PC-3 (cell line): ENCODE data around the gene PTPRN2. TPM values are rescaled to one million over a fixed set of nuclear protein-coding genes. Genes with fewer than 3 reads are reported as not detected.
"Not testable (repeated sequence)": the region's sequence is repeated elsewhere in the genome, so short reads cannot be mapped to it uniquely, and the experiment has no call there.

Source experiments
- ATAC-seq: fragments of 200-7000 bp; cut with Tn5 transposase; 2 replicates; pipeline ENCODE4 v1.9.1; 2020; ENCODE audit warnings: mild to moderate bottlenecking, moderate library complexity
- BruUV-seq: library from RNA; stranded (reverse); fragments of 400-500 nt; replicated peaks from 2 replicates; lab custom pipeline; 2021; lab: Mats Ljungman, UMichigan
- CTCF ChIA-PET: fragments of 300-600 bp; sonication (Branson Sonifier 250); formaldehyde crosslinking; loops from one replicate; lab custom pipeline; 2022; ENCODE audit warnings: antibody characterized with exemption; lab: Charles Lee
- POLR2A ChIA-PET: fragments of 300-600 bp; sonication (Branson Sonifier 250); formaldehyde crosslinking; loops from one replicate; lab custom pipeline; 2022; ENCODE audit warnings: antibody characterized with exemption; ENCODE audit not compliant: unreplicated experiment; lab: Charles Lee
- DNase-seq: peaks from one replicate; pipeline ENCODE4 v3.0.0-alpha.2; 2015
- H2AFZ ChIP-seq: fragments of 300-600 bp; sonication (generic); 2 replicates; pipeline ENCODE4 v1.6.0; 2016; ENCODE audit warnings: antibody characterized with exemption, low read length
- H3F3A ChIP-seq: fragments of 300-600 bp; sonication (generic); one replicate; pipeline ENCODE4 v1.6.0; 2017; ENCODE audit warnings: antibody characterized with exemption, low read length, control low read depth, mild to moderate bottlenecking; ENCODE audit not compliant: unreplicated experiment
- H3K27ac ChIP-seq: fragments of 300-600 bp; sonication (generic); 2 replicates; pipeline ENCODE4 v1.5.1; 2016; ENCODE audit warnings: mild to moderate bottlenecking, low read length
- H3K27me3 ChIP-seq: fragments of 300-600 bp; sonication (generic); 2 replicates; pipeline ENCODE4 v1.6.1; 2016; ENCODE audit warnings: low read length, mixed read lengths
- H3K36me3 ChIP-seq: fragments of 300-600 bp; sonication (generic); 2 replicates; pipeline ENCODE4 v1.6.1; 2016; ENCODE audit warnings: low read depth, mixed run types, low read length, mixed read lengths
- H3K4me1 ChIP-seq: fragments of 300-600 bp; sonication (generic); 2 replicates; pipeline ENCODE4 v1.5.1; 2016; ENCODE audit warnings: low read length; ENCODE audit not compliant: insufficient read depth
- H3K4me2 ChIP-seq: fragments of 300-600 bp; sonication (generic); 2 replicates; pipeline ENCODE4 v1.6.0; 2016; ENCODE audit warnings: low read length
- H3K4me3 ChIP-seq: fragments of 300-600 bp; sonication (generic); 2 replicates; pipeline ENCODE4 v1.5.1; 2016; ENCODE audit warnings: mild to moderate bottlenecking, low read length, mixed read lengths
- H3K79me2 ChIP-seq: fragments of 300-600 bp; sonication (generic); 2 replicates; pipeline ENCODE4 v1.6.1; 2017; ENCODE audit warnings: low read length, mixed read lengths
- H3K9ac ChIP-seq: fragments of 300-600 bp; sonication (generic); 2 replicates; pipeline ENCODE4 v1.6.0; 2016; ENCODE audit warnings: mild to moderate bottlenecking, low read length
- H3K9me2 ChIP-seq: fragments of 300-600 bp; sonication (generic); replicated peaks from 2 replicates; pipeline ENCODE4 v1.6.1; 2016; ENCODE audit warnings: mixed run types, low read length, mixed read lengths
- H3K9me3 ChIP-seq: fragments of 300-600 bp; sonication (generic); 2 replicates; pipeline ENCODE4 v1.6.1; 2016; ENCODE audit warnings: low read length, mixed read lengths
- H4K20me1 ChIP-seq: fragments of 300-600 bp; sonication (generic); 2 replicates; pipeline ENCODE4 v1.6.1; 2016; ENCODE audit warnings: low read length, mixed read lengths
- CTCF ChIP-seq: fragments of 300-600 bp; sonication (generic); conservative IDR thresholded peaks from 2 replicates; pipeline ENCODE4 v1.5.1; 2017; ENCODE audit warnings: antibody characterized with exemption, low read depth, mild to moderate bottlenecking, low read length
- EZH2 ChIP-seq: fragments of 300-600 bp; sonication (generic); IDR thresholded peaks from one replicate; pipeline ENCODE4 v1.6.1; 2017; ENCODE audit warnings: antibody characterized with exemption, mild to moderate bottlenecking, low read length; ENCODE audit not compliant: unreplicated experiment
- EZH2phosphoT487 ChIP-seq: fragments of 300-600 bp; sonication (generic); IDR thresholded peaks from 2 replicates; pipeline ENCODE4 v1.6.1; 2018; ENCODE audit warnings: mild to moderate bottlenecking, antibody characterized with exemption, low read length, borderline replicate concordance
- intact Hi-C: fragments of 100-400 bp; cut with micrococcal nuclease; formaldehyde crosslinking; loops from 2 replicates; pipeline ENCODE4 v1.9.0; 2023
- total RNA-seq: library from RNA; depleted of rRNA; stranded (reverse); fragments of >200 nt; gene quantifications from 2 replicates; pipeline ENCODE4 v1.2.3, GENCODE V29; 2014

PTPRN2 gene
- total RNA-seq, 1 experiment from 2014 or later = 3.2 TPM

DNA sequence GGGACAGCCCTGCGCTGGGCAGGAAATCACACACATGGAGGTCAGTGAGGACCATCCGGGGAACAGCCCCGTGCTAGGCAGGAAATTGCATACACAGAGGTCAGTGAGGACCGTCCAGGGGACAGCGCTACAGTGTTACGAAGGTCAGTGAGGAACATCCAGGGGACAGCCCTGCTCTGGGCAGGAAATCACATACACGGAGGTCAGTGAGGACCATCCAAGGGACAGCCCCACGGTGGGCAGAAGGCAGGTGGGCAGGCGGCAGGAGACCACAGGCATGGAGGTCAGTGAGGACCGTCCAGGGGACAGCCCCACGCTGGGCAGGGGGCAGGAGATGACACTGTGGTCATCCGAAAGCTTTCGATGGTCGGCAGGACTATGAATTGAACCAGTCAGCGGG, 79.7 kb downstream of the PTPRN2 start:
- no peak overlapping the region for H3K27ac ChIP-seq
- H4K20me1 ChIP-seq = no peaks in the 10 kb centered on the region
- H3K4me3 ChIP-seq = no peak overlapping the region
- 0 out of 2 replicates have a peak, but pooled peaks cover 4% of the 10 kb centered on the region for H3K9me3 ChIP-seq
- H3K4me2 ChIP-seq = no peak overlapping the region; the same call in 1 of the 2 replicates
- ATAC-seq (no peak), DNase-seq (no peak)
- peaks cover 24% of the 10 kb centered on the region for H3K27me3 ChIP-seq
- POLR2A ChIA-PET = no interaction called here
- H3K9ac ChIP-seq = no peak overlapping the region
- intact Hi-C loops = no loop called here
- TF ChIP-seq CTCF (no peak), EZH2 (no peak), EZH2phosphoT487 (no peak)
- no peaks in the 10 kb centered on the region for H3F3A ChIP-seq
- BruUV-seq = no TSS peak
- no peaks in the 10 kb centered on the region for H3K9me2 ChIP-seq
- no peak overlapping the region for H2AFZ ChIP-seq
- H3K36me3 ChIP-seq = no peaks in the 10 kb centered on the region
- CTCF ChIA-PET = no interaction called here
- H3K79me2 ChIP-seq = no peaks in the 10 kb centered on the region
- H3K4me1 ChIP-seq = peaks cover 4% of the 10 kb centered on the region

GRCh38 chr7:158507175-158507574, 80.4 kb downstream of the PTPRN2 start:
- ATAC-seq, H3F3A ChIP-seq, H3K27ac ChIP-seq, H3K4me1 ChIP-seq, H3K79me2 ChIP-seq, H3K9ac ChIP-seq, H4K20me1 ChIP-seq, BruUV-seq, H3K9me3 ChIP-seq, H2AFZ ChIP-seq, CTCF ChIA-PET, H3K4me2 ChIP-seq, POLR2A ChIA-PET, intact Hi-C loops, H3K9me2 ChIP-seq, DNase-seq, H3K36me3 ChIP-seq, H3K4me3 ChIP-seq: not testable (repeated sequence)
- peaks cover 17% of the 10 kb centered on the region for H3K27me3 ChIP-seq

- no peak overlapping the region for H3K4me3 ChIP-seq
- H3K27me3 ChIP-seq = peaks cover 12% of the 10 kb centered on the region; the same call in 1 of the 2 replicates
- no peak for ATAC-seq
- H3K9me3 ChIP-seq = 0 out of 2 replicates have a peak, but pooled peaks cover 4% of the 10 kb centered on the region
- no peaks in the 10 kb centered on the region for H3K79me2 ChIP-seq
- no peaks in the 10 kb centered on the region for H3F3A ChIP-seq
- no peak for DNase-seq
- no peaks in the 10 kb centered on the region for H3K36me3 ChIP-seq
- no peak for TF ChIP-seq EZH2
- no peak for TF ChIP-seq EZH2phosphoT487
- no peak for TF ChIP-seq CTCF
- no peak overlapping the region for H3K4me2 ChIP-seq
- no peak overlapping the region for H3K9ac ChIP-seq
- peaks cover 4% of the 10 kb centered on the region for H3K4me1 ChIP-seq
- intact Hi-C loops = no loop called here
- no peak overlapping the region for H2AFZ ChIP-seq
- H3K27ac ChIP-seq = no peak overlapping the region
- BruUV-seq = no TSS peak
- no peaks in the 10 kb centered on the region for H3K9me2 ChIP-seq
- ChIA-PET POLR2A (no interaction called here), CTCF (no interaction called here)
- no peaks in the 10 kb centered on the region for H4K20me1 ChIP-seq
These were observed 81.0 kb downstream of the PTPRN2 start for GRCh38 chr7:158506626-158507025.
